Rectal smooth muscle tissue (tissue), 1 donor: ENCODE data around the gene RAD51C.
"Not testable (repeated sequence)": the region's sequence is repeated elsewhere in the genome, so short reads cannot be mapped to it uniquely, and the experiment has no call there.

Experiments used
- H3K27ac ChIP-seq: one replicate; pipeline ENCODE4 v1.7.0; 2013; ENCODE audit warnings: low read depth, low read length, inconsistent platforms
- H3K27me3 ChIP-seq: one replicate; pipeline ENCODE4 v1.7.0; 2013; ENCODE audit warnings: low read length; ENCODE audit not compliant: control insufficient read depth, insufficient read depth
- H3K36me3 ChIP-seq: one replicate; pipeline ENCODE4 v1.7.0; 2013; ENCODE audit warnings: low read length; ENCODE audit not compliant: control insufficient read depth, insufficient read depth
- H3K4me1 ChIP-seq: one replicate; pipeline ENCODE4 v1.7.0; 2013; ENCODE audit warnings: low read length; ENCODE audit not compliant: control insufficient read depth, insufficient read depth
- H3K4me3 ChIP-seq: one replicate; pipeline ENCODE4 v1.7.0; 2013; ENCODE audit warnings: low read length
- H3K9ac ChIP-seq: one replicate; pipeline ENCODE4 v1.7.0; 2013; ENCODE audit warnings: low read length

Gene RAD51C

DNA sequence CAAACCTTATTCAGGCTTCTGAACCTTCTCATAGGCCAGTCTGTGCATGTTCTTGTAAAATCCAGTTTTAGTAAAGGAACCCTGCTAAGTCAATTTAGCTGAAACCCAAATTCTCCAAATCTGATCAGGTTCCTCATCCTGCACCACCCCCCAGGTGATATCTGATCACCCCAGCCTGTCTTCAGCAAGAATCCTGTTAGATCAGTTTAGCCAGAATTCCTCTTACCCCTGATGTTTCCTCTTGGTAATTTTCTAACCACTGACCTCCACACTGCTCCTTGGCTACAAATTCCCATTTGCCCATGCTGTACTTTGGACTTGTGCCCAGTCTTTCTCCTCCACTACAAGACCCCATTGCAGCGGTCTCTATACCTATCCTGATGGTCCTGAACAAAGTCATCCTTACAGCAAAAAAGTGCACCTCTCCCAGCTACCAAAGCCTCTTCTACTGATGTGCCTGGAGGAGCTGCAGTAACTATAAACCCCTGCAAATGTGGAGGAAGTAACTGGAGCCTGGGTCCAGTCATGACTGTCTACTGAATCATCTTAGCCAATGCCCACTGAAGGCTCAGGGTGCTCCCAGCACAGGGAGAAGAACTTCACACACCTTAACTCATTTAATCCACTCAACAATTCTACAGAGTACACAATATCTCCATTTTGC lies 24.3 kb upstream of the RAD51C start:
- H3K27ac ChIP-seq, result no peak overlapping the region
- no peaks in the 10 kb centered on the region for H3K4me1 ChIP-seq
- no peaks in the 10 kb centered on the region for H3K27me3 ChIP-seq
- H3K9ac ChIP-seq, result no peak overlapping the region
- H3K36me3 ChIP-seq, result no peaks in the 10 kb centered on the region
- H3K4me3 ChIP-seq, result no peak overlapping the region

- Histone ChIP-seq H3K4me3 (no peak overlapping the region), H3K4me1 (no peaks in the 10 kb centered on the region), H3K36me3 (no peaks in the 10 kb centered on the region), H3K27me3 (no peaks in the 10 kb centered on the region), H3K27ac (no peak overlapping the region), H3K9ac (no peak overlapping the region)
Observed at GRCh38 chr17:58668598-58668935, 23.8 kb upstream of the RAD51C start.

DNA sequence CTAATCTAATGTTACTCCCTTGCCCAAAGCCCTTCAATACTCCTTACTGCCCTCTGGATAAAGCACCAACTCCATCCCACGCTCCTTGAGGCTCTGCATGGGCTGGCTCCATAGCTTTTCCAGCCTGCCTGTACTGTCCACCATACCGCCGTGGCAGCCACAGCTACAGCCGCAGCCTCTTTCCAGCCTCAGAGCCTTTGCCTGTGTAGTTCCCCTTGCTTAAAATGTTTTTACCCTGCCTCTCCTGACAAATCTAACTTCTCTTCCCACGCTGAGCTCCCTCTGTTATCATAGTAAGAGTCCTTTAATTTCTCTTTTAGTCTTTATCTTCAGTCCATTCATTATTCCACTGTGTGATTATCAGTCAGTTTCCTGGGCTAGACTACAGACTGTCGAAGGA lies 22.5 kb upstream of the RAD51C start:
- H3K4me1 ChIP-seq, result no peaks in the 10 kb centered on the region
- H3K36me3 ChIP-seq, result no peaks in the 10 kb centered on the region
- no peaks in the 10 kb centered on the region for H3K27me3 ChIP-seq
- no peak overlapping the region for H3K27ac ChIP-seq
- H3K4me3 ChIP-seq, result no peak overlapping the region
- H3K9ac ChIP-seq, result no peak overlapping the region

DNA sequence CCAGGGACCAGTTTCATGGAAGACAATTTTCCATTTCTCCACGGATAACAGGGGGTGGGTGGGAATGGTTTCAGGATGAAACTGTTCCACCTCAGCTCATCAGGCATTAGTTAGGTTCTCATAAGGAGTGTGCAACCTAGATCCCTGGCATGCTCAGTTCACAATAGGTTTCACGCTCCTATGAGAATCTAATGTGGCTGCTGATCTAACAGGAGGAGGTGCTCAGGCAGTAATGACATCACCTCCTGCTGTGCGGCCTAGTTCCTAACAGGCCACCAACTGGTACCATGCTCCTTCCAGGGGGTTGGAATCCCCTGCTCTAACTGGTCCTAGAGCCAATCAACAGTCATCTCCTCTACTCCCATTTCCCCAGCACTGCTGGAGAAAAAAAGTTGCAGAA lies 20.4 kb upstream of the RAD51C start:
- no peak overlapping the region for H3K9ac ChIP-seq
- H3K4me1 ChIP-seq, result no peaks in the 10 kb centered on the region
- H3K4me3 ChIP-seq, result no peak overlapping the region
- H3K27me3 ChIP-seq, result no peaks in the 10 kb centered on the region
- no peaks in the 10 kb centered on the region for H3K36me3 ChIP-seq
- no peak overlapping the region for H3K27ac ChIP-seq

GRCh38 chr17:58677194-58677880 lies 15.1 kb upstream of the RAD51C start:
- H3K27me3 ChIP-seq, result no peaks in the 10 kb centered on the region

DNA sequence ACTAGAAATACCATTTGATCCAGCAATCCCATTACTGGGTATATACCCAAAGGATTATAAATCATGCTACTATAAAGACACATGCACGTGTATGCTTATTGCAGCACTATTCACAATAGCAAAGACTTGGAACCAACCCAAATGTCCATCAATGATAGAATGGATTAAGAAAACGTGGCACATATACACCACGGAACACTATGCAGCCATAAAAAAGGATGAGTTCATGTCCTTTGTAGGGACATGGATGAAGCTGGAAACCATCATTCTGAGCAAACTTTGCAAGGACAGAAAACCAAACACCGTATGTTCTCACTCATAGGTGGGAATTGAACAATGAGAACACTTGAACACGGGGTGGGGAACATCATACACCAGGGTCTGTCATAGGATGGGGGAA lies 14.1 kb upstream of the RAD51C start:
- H3K9ac ChIP-seq, H3K27ac ChIP-seq, H3K4me1 ChIP-seq, H3K27me3 ChIP-seq, H3K36me3 ChIP-seq, H3K4me3 ChIP-seq: not testable (repeated sequence)

More at GRCh38 chr17:58677194-58677880, 15.1 kb upstream of the RAD51C start:
- no peaks in the 10 kb centered on the region for H3K36me3 ChIP-seq
- H3K4me1 ChIP-seq, result no peaks in the 10 kb centered on the region
- H3K9ac ChIP-seq, result no peak overlapping the region
- H3K27ac ChIP-seq, result no peak overlapping the region
- no peak overlapping the region for H3K4me3 ChIP-seq

GRCh38 chr17:58679263-58680037 lies 13.0 kb upstream of the RAD51C start:
- Histone ChIP-seq H3K36me3 (no peaks in the 10 kb centered on the region), H3K27ac (no peak overlapping the region), H3K4me3 (no peak overlapping the region), H3K9ac (no peak overlapping the region), H3K4me1 (no peaks in the 10 kb centered on the region), H3K27me3 (no peaks in the 10 kb centered on the region)

- Histone ChIP-seq H3K9ac (no peak overlapping the region), H3K27me3 (no peaks in the 10 kb centered on the region), H3K27ac (no peak overlapping the region), H3K4me3 (no peak overlapping the region), H3K36me3 (no peaks in the 10 kb centered on the region), H3K4me1 (no peaks in the 10 kb centered on the region)
Observed at GRCh38 chr17:58680038-58680369, 12.4 kb upstream of the RAD51C start.

- H3K27ac ChIP-seq, result no peak overlapping the region
- no peaks in the 10 kb centered on the region for H3K36me3 ChIP-seq
- H3K27me3 ChIP-seq, result no peaks in the 10 kb centered on the region
- H3K9ac ChIP-seq, result no peak overlapping the region
- no peak overlapping the region for H3K4me3 ChIP-seq
- no peaks in the 10 kb centered on the region for H3K4me1 ChIP-seq
Observed at GRCh38 chr17:58684003-58684402, 8.4 kb upstream of the RAD51C start.

DNA sequence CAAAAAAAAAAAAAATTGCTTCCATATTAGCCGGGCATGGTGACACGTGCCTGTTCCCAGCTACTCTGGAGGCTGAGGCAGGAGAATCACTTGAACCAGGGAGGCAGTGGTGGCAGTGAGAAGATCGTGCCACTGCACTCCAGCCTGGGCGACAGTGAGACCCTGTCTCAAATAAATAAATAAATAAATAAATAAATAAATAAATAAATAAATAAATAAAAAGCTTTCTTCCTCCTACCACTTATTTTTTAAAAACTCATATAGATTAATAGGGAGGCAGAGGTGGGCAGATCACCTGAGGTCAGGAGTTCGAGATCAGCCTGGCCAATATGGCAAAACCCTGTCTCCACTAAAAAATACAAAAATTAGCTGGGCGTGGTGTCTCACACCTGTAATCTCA lies 7.9 kb upstream of the RAD51C start:
- not testable (repeated sequence) for H3K4me1 ChIP-seq, H3K27ac ChIP-seq, H3K9ac ChIP-seq, H3K27me3 ChIP-seq, H3K4me3 ChIP-seq, H3K36me3 ChIP-seq

- Histone ChIP-seq H3K4me1 (peaks cover under 1% of the 10 kb centered on the region), H3K36me3 (no peaks in the 10 kb centered on the region), H3K9ac (no peak overlapping the region), H3K4me3 (no peak overlapping the region), H3K27ac (no peak overlapping the region), H3K27me3 (no peaks in the 10 kb centered on the region)
Observed at GRCh38 chr17:58686980-58687379, 5.4 kb upstream of the RAD51C start.

GRCh38 chr17:58688521-58688920 lies 3.9 kb upstream of the RAD51C start:
- Histone ChIP-seq H3K27me3 (no peaks in the 10 kb centered on the region), H3K4me3 (no peak overlapping the region), H3K27ac (no peak overlapping the region), H3K4me1 (peaks cover 11% of the 10 kb centered on the region), H3K9ac (no peak overlapping the region), H3K36me3 (no peaks in the 10 kb centered on the region)

DNA sequence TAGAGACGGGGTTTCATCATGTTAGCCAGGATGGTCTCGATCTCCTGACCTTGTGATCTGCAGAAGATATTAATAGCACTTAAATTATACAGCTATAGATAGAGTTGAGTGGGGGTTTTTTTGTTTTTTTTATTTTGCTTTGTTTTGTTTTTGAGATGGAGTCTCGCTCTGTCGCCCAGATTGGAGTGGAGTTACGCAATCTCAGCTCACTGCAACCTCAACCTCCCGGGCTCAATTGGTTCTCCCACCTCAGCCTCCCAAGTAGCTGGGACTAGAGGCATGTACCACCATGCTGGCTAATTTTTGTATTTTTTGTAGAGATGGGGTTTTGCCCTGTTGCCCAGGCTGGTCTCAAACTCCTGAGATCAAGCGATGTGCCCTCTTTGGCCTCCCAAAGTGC lies 2.4 kb upstream of the RAD51C start:
- not testable (repeated sequence) for H3K27ac ChIP-seq

More for the DNA sequence above, 2.4 kb upstream of the RAD51C start:
- not testable (repeated sequence) for H3K9ac ChIP-seq, H3K4me3 ChIP-seq, H3K27me3 ChIP-seq, H3K36me3 ChIP-seq
- H3K4me1 ChIP-seq, result peaks cover 12% of the 10 kb centered on the region
